ENCODE data around the gene PLD1.

DNA sequence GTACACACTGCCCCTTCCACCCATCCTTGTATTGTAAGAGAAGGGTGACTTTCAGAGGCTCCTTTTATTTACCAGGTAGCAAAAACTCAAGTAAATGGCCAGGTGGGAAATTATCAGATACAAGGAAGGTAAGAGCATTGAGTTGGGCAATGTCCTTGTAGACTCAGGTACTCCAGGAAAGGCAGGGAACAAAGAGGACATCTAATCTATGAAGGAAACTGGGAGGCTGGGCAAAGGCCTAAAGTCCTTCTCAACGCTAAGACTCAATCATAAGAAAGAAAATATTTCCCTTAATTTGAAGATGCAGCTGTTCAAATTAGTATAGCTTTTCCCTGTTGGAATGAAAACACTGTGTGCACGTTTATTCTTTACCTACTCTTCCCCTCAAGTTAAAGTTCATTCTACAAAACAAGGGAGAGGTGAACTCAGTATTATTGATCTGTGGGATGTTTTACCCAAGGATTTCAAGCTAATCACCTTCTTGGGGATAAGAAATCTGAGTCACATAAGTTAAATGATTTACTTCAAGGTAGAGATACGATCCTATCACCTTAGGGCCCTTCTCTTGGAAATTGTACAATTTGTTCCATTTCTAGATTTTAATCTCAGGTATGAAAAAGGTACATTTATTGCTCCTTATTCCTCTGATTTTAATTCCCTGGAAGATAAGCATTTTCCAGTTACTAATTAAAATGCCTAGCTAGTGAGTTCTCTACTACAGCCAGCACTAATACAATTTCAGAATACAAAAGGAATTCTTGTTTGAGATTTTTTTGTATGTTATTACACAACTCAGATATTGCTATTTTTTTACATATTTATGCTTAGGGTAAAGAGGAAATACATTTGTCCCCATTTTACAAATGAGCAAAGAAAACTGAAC, 80.6 kb downstream of the PLD1 start:
- no peak for TF ChIP-seq EZH2phosphoT487 (IDR thresholded peaks at IDR 0.05; ENCODE audit: borderline replicate concordance, low read length)
- TF ChIP-seq, protein P1, sequence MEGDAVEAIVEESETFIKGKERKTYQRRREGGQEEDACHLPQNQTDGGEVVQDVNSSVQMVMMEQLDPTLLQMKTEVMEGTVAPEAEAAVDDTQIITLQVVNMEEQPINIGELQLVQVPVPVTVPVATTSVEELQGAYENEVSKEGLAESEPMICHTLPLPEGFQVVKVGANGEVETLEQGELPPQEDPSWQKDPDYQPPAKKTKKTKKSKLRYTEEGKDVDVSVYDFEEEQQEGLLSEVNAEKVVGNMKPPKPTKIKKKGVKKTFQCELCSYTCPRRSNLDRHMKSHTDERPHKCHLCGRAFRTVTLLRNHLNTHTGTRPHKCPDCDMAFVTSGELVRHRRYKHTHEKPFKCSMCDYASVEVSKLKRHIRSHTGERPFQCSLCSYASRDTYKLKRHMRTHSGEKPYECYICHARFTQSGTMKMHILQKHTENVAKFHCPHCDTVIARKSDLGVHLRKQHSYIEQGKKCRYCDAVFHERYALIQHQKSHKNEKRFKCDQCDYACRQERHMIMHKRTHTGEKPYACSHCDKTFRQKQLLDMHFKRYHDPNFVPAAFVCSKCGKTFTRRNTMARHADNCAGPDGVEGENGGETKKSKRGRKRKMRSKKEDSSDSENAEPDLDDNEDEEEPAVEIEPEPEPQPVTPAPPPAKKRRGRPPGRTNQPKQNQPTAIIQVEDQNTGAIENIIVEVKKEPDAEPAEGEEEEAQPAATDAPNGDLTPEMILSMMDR (IDR thresholded peaks at IDR 0.05; ENCODE audit: low read depth, low read length, poor library complexity, severe bottlenecking), result no peak
